Motor neuron (in vitro differentiated cells): Measurements from ENCODE around the gene PTCD2. TPM values are rescaled to one million over a fixed set of nuclear protein-coding genes. Genes with fewer than 3 reads are reported as not detected.
"Not testable (repeated sequence)": the region's sequence is repeated elsewhere in the genome, so short reads cannot be mapped to it uniquely, and the experiment has no call there.

Experiments
- ATAC-seq, 8 experiments: fragments of 200-7000 bp; cut with Tn5 transposase; replicated peaks in 6 of 8; 2 replicates each; pipeline ENCODE4 v1.8.0; 2021; ENCODE audit warnings: mild to moderate bottlenecking in 8 of 8, moderate library complexity in 8 of 8
- H3K27ac ChIP-seq, 2 donors: fragments of 250-450 bp; sonication (Bioruptor Pico); 2 replicates each; pipeline ENCODE4 v1.9.0; 2021; ENCODE audit warnings: antibody characterized with exemption in 2 of 2, mild to moderate bottlenecking in 2 of 2, moderate library complexity in 1 of 2
- H3K4me1 ChIP-seq, 2 donors: fragments of 250-450 bp; sonication (Bioruptor Pico); replicated peaks in 1 of 2; 2 replicates each; pipeline ENCODE4 v1.6.1; 2021; ENCODE audit warnings: antibody characterized with exemption in 2 of 2, mild to moderate bottlenecking in 2 of 2, moderate library complexity in 1 of 2
- H3K4me3 ChIP-seq, 5 donors: fragments of 250-450 bp; sonication (Bioruptor Pico); 2 replicates each; pipeline ENCODE4 v1.9.0; 2021; ENCODE audit warnings: antibody characterized with exemption in 5 of 5, mild to moderate bottlenecking in 5 of 5, moderate library complexity in 4 of 5
- WGBS, 10 experiments: fragments of 450-650 bp; shearing (Covaris generic); methylation state at CpG; one replicate each; pipeline ENCODE4 v1.0.0; 2022; 5-methylcytosine and 5-hydroxymethylcytosine counted together
- in situ Hi-C, 9 experiments: fragments of 400-800 bp; cut with MboI; loops; one replicate each; pipeline ENCODE4 v1.15.0; 2021; ENCODE audit warnings: low sequenced_read_pairs in 9 of 9, low pct_unique_long_range_greater_than_20kb in 2 of 9; ENCODE audit not compliant: unreplicated experiment in 9 of 9
- total RNA-seq, 8 experiments: library from RNA; unstranded; fragments of 300-600 nt; gene quantifications; 2 replicates each; pipeline versions ENCODE4 v1.2.3 to v1.2.4, GENCODE V29; 2022

Gene PTCD2
- total RNA-seq, 8 experiments from 2014 or later = 4.8 to 20.6 (median 8.5) TPM

GRCh38 chr5:72302171-72302570, 18.0 kb upstream of the PTCD2 start:
- in situ Hi-C loops = loop anchor here in 8 of 9 experiments (10.0 to 25.0 kb wide), 4 partner anchors 165 to 527 kb away; no protein-coding TSS in a partner anchor
- peak in 6 of 8 experiments; percentile 20 to 42 (median 34) for ATAC-seq
- whole genome bisulfite sequencing, 10 experiments = 55 to 89% (median 67%) methylated on average over 1 to 3 of the region's 3 CpGs; no CpG with 5 or more reads in 1 of the 10 experiments
- Histone ChIP-seq H3K4me1 (peaks cover 17 to 24% of the 10 kb centered on the region in 2 donors), H3K27ac (peak overlapping the region in 1 of 2 donors; percentile 60), H3K4me3 (no peak overlapping the region)

DNA sequence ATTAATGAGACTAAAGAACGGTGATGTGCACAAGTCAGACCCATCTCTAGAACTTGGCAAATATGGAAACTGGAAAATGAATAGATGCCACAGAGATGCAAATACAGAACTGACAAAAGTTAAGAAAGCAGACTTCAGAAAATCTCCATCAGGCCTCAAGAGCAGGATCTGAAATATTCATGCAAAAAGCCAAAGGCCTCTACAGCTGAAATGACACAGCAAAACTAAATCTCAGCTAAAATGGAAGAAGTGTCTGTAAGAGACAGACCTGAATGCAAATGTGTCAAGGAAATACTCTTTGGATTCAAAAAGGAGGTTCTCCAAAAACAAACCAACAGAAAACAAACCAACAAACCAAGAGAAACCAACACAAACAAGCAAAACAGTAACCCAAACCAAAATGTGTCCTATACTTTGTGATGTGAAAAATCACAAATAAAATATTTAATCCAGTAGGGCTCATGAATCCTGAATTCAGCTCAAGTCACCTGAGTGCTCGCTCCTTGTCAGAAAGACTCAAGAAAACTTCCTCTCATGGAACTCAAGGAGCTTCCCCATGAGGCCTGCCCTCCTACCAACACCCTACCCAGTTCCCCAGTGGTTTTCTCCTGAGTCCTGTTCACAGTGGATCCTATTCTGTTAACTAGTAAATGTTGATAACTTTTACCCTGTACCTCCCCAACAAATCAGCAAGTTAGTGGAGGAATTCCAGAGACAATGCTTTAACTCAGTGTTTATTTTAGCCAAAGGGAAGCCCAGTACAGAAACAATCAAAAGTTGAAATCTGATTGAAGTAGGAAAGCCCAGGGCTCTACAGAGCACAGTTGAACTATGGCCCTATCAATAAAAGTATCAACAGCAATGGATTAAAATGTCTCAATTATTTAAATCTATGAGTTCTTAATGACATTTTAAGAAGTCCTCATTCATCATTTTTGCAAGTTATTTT, 14.7 kb upstream of the PTCD2 start:
- 63 to 100% (median 92%) methylated on average over 1 to 2 of the region's 2 CpGs for WGBS, 10 experiments
- Histone ChIP-seq H3K4me1 (peaks cover 23 to 31% of the 10 kb centered on the region in 2 donors), H3K27ac (no peak overlapping the region), H3K4me3 (no peak overlapping the region)
- in situ Hi-C loops = loop anchor here in 8 of 9 experiments (10.0 to 25.0 kb wide), 4 partner anchors 168 to 531 kb away; no protein-coding TSS in a partner anchor
- no peak for ATAC-seq

DNA sequence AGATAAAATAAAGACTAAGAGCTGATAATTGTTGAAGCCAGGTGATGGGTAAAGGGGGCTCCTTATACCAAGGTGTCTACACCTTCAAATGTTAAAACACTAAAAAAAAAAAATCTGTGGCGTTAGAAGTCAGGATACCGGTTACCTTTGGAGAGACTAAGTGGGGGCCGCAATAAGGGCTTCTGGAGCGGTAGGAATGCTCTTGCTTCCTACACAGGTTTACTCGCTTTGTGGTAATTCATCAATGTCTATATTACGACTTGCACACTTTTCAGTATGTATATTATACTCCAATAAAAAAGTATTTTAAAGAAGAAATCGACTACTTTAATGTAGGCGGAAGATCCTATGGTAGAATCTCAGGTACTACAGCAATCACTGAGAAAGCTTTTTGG, 12.6 kb upstream of the PTCD2 start:
- WGBS, 10 experiments = 8 to 29% (median 18%) methylated on average over 2 to 8 of the region's 8 CpGs; no CpG with 5 or more reads in 1 of the 10 experiments
- H3K4me3 ChIP-seq = peak overlapping the region; percentile 43 to 69 (median 59)
- H3K27ac ChIP-seq = peak overlapping the region; percentile 78 to 88
- in situ Hi-C loops = loop anchor here in 8 of 9 experiments (10.0 to 25.0 kb wide), 4 partner anchors 170 to 533 kb away; no protein-coding TSS in a partner anchor
- no peak for ATAC-seq
- peaks cover 9 to 16% of the 10 kb centered on the region in 2 donors for H3K4me1 ChIP-seq

GRCh38 chr5:72307968-72308852, 12.0 kb upstream of the PTCD2 start:
- H3K27ac ChIP-seq = peak overlapping the region; percentile 78 to 88
- 1 to 50% (median 9%) methylated on average over 1 to 30 of the region's 76 CpGs; no CpG with 5 or more reads in 1 of the 10 experiments for WGBS, 10 experiments
- ATAC-seq = peak; percentile 95 to 98 (median 97)
- H3K4me3 ChIP-seq = peak overlapping the region; percentile 43 to 69 (median 59)
- in situ Hi-C loops = loop anchor here in 8 of 9 experiments (10.0 to 25.0 kb wide), 4 partner anchors 171 to 533 kb away; no protein-coding TSS in a partner anchor
- peaks cover 9 to 15% of the 10 kb centered on the region in 2 donors for H3K4me1 ChIP-seq

DNA sequence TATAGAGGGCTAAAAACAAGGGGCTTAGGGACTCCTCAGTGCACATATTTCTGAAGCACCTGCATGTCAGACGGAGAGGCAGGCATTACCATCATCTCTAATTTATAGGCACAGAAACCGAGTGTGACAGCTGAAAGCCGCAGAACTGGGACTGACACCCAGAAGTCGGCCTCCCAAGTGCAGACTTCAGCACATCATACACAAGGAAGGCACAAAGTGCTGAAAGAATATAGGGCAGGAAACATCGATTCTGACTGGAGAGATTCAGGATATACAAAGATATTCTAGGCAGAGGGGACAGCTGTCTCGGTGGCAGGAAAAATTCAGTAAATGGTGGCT, 11.4 kb upstream of the PTCD2 start:
- Histone ChIP-seq H3K27ac (peak overlapping the region in 1 of 2 donors; percentile 2), H3K4me1 (peaks cover 9 to 15% of the 10 kb centered on the region in 2 donors), H3K4me3 (no peak overlapping the region)
- WGBS, 10 experiments = 40 to 100% (median 63%) methylated on average over 1 to 5 of the region's 6 CpGs; no CpG with 5 or more reads in 3 of the 10 experiments
- no peak for ATAC-seq
- in situ Hi-C loops = loop anchor here in 8 of 9 experiments (10.0 to 25.0 kb wide), 4 partner anchors 172 to 534 kb away; no protein-coding TSS in a partner anchor

DNA sequence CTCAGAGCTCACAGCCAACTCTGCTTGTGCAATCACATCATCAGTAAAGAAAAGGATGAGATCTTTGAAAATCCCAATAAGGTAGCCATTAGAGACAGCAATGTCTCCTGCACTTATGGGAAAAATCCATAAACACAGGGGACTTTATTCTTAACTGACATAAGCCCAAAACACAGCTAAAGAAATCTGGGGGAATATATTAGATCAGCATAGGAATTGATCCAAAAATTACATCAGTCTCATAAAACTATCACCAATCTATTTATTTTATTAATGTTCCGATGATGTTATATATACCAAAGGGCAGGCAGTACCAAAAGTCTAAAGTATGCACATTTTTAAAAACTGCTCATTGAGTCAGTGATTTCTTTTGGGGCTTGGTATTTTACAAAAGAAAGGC, 7.0 kb upstream of the PTCD2 start:
- no peak for ATAC-seq
- H3K27ac ChIP-seq = no peak overlapping the region
- in situ Hi-C loops = loop anchor here in 8 of 9 experiments (25.0 kb wide), 2 partner anchors 176 to 526 kb away; no protein-coding TSS in a partner anchor
- H3K4me1 ChIP-seq = peaks cover 3% of the 10 kb centered on the region in 2 donors
- WGBS, 10 experiments = 0 to 100% (median 100%) methylated on average over 1 of the region's 1 CpG; no CpG with 5 or more reads in 5 of the 10 experiments
- H3K4me3 ChIP-seq = no peak overlapping the region

DNA sequence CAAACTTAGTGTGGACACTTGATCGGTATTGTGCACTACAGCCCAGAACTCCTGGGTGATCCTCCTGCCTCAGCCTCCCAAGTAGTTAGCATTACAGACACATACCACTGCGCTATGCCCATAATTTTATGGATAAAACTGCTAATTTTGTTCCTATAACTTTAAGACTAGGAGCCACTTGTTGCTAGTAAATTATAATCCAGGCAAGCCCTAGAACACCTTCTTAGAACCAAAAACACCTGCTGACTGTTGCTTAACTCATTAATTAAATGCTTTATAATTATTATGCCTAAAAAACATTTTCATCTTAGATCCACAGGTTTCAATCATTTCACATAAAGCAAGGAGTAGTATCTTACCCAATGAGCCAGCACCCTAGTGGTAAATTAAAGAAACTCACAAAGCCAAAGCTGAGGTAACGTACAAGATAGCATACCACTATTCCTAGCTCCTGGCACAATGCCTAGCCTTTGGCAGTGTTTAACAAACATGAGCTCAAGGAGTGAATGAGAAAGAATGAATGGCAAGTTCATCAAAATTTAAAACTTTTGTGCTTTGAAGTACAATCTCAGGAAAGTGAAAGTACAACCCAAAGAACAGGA, 5.5 kb upstream of the PTCD2 start:
- Histone ChIP-seq H3K4me3 (no peak overlapping the region), H3K4me1 (no peaks in the 10 kb centered on the region), H3K27ac (no peak overlapping the region)
- peak in 3 of 8 experiments; percentile 38 to 70 (median 66) for ATAC-seq
- WGBS, 10 experiments = 69 to 100% (median 90%) methylated on average over 1 to 3 of the region's 3 CpGs; no CpG with 5 or more reads in 1 of the 10 experiments
- in situ Hi-C loops = loop anchor here in 8 of 9 experiments (25.0 kb wide), 2 partner anchors 177 to 527 kb away; no protein-coding TSS in a partner anchor

GRCh38 chr5:72319435-72319975, 668 bp upstream of the PTCD2 start:
- Histone ChIP-seq H3K27ac (peak overlapping the region; percentile 49 to 76), H3K4me3 (peak overlapping the region; percentile 51 to 97 (median 72))
- in situ Hi-C loops = loop anchor here in 8 of 9 experiments (25.0 kb wide), 2 partner anchors 182 to 532 kb away; no protein-coding TSS in a partner anchor
- 0 to 75% (median 4%) methylated on average over 1 to 16 of the region's 28 CpGs; no CpG with 5 or more reads in 1 of the 10 experiments for WGBS, 10 experiments
- ATAC-seq = peak in 3 of 8 experiments; percentile 13 to 36 (median 17)
- not testable (repeated sequence) for H3K4me1 ChIP-seq

DNA sequence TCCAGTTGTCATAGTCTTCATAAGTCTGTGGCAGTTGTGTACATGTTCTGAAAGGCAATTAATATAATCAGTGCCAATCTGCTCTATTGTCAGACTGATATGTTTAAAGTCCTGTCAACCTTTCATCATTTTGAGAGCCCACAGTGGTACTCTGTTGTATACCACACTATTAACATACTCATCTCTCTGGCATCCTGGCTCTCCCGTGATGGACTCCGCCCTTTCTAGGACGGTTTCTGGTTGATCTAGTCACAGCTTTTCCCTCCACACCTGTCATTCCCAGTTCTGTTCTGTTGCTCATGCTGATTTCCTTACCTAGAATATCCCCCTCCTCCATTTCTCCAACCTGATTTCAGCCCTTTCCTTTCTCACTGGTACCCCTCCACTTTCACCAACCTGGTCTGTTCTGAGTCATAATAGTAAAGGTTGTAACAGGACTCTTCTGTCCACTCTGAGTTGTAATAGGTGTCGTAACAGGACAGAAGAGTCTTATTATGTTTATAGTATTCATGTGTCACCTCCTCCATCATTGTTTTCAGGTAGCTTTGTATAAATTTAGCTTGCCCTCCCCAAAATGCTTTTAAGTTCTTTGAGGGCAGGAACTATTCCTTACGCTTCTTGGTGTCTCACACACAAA, 4.1 kb downstream of the PTCD2 start:
- Histone ChIP-seq H3K4me3 (no peak overlapping the region), H3K27ac (no peak overlapping the region), H3K4me1 (peaks cover 0 to 3% of the 10 kb centered on the region in 2 donors)
- WGBS, 10 experiments = 60 to 92% (median 80%) methylated on average over 1 to 5 of the region's 5 CpGs; no CpG with 5 or more reads in 1 of the 10 experiments
- ATAC-seq = no peak
- in situ Hi-C loops = loop anchor here in 8 of 9 experiments (25.0 kb wide), 2 partner anchors 187 to 537 kb away; no protein-coding TSS in a partner anchor

GRCh38 chr5:72325566-72326305, 5.6 kb downstream of the PTCD2 start:
- WGBS, 10 experiments = 17 to 100% (median 90%) methylated on average over 1 to 3 of the region's 4 CpGs
- peak in 1 of 8 experiments; percentile 73 for ATAC-seq
- H3K27ac ChIP-seq = no peak overlapping the region
- peaks cover 0 to 3% of the 10 kb centered on the region in 2 donors for H3K4me1 ChIP-seq
- in situ Hi-C loops = no loop called here
- H3K4me3 ChIP-seq = no peak overlapping the region

DNA sequence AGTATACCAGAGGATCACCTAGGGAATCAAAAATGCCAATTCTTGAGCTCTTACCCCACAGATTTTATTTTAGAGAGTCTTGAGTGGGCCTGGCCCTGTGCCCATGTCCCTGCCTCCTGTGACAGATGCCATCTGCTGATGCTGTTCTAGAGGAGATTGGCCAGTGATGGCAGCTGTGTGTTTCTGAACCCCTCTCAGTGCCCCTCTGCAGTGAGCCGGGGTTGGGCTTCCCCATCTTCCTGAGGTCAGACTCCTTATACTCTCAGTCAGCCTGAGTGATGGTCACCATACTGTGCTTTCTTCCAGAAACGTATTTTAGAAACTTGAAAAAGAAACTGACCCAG, 6.1 kb downstream of the PTCD2 start:
- in situ Hi-C loops = no loop called here
- WGBS, 10 experiments = 60 to 100% (median 80%) methylated on average over 1 to 2 of the region's 2 CpGs; no CpG with 5 or more reads in 4 of the 10 experiments
- no peak overlapping the region for H3K27ac ChIP-seq

More for the DNA sequence above, 6.1 kb downstream of the PTCD2 start:
- Histone ChIP-seq H3K4me3 (no peak overlapping the region), H3K4me1 (no peaks in the 10 kb centered on the region)
- ATAC-seq = peak in 1 of 8 experiments; percentile 68
